Mammary epithelial cell (primary cell): Measurements from ENCODE around the gene SH3RF3.

Source experiments
- CTCF ChIP-seq, 2 donors: IDR thresholded peaks in 1 of 2; conservative IDR thresholded peaks in 1 of 2; 2 replicates each; pipeline ENCODE4 v1.5.1; 2011 to 2012; ENCODE audit warnings: inconsistent platforms in 2 of 2, low read length in 2 of 2, mild to moderate bottlenecking in 2 of 2, control low read depth in 1 of 2, low read depth in 1 of 2; ENCODE audit not compliant: insufficient read depth in 1 of 2; ENCODE audit errors: extremely low read depth in 1 of 2
- EZH2 ChIP-seq: IDR thresholded peaks from 2 replicates; pipeline ENCODE4 v1.6.1; 2012; ENCODE audit warnings: low read length, inconsistent platforms, borderline replicate concordance

GRCh38 chr2:109304731-109305470 lies 175.9 kb downstream of the SH3RF3 start:
- no peak for TF ChIP-seq CTCF (conservative IDR thresholded peaks at IDR 0.05 in 1 of 2, IDR thresholded peaks at IDR 0.05 in 1 of 2; ENCODE audit: extremely low read depth in 1 of 2, insufficient read depth in 1 of 2, low read depth in 1 of 2, low read length in 2 of 2)
- TF ChIP-seq EZH2 = no peak
